Activated CD4-positive, alpha-beta T cell treated with anti-CD3 and anti-CD28 coated beads, Interleukin-2, Interleukin-4, amounts not matched to agents 100 ng/mL and 50 ng/mL, durations not matched to agents 16 hours and 8 hours (primary cell): ENCODE measurements around the gene MAFB.

Experiments used
- DNase-seq: peaks from one replicate; pipeline ENCODE4 v3.0.0-alpha.2; 2020; ENCODE audit warnings: low spot score

Gene MAFB

DNA sequence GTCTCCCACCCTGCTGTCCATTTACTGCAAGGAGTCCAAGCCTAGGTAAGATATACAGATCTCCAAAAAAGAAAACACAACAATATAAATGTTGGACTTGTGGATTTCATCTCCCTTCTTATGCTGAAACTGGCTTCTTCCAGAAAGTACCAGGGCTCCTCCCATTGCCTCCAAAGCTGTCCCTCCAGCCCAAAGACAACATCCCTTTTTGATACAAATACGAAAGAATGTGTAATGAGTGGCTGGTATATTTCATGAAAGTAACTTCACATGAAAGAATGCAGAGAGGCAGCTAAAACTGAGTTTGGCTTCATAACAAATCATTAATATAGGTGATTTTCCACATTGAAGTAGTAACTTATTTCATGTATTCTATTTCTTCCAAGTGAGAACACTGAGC, 7.9 kb downstream of the MAFB start:
- no peak for DNase-seq

DNA sequence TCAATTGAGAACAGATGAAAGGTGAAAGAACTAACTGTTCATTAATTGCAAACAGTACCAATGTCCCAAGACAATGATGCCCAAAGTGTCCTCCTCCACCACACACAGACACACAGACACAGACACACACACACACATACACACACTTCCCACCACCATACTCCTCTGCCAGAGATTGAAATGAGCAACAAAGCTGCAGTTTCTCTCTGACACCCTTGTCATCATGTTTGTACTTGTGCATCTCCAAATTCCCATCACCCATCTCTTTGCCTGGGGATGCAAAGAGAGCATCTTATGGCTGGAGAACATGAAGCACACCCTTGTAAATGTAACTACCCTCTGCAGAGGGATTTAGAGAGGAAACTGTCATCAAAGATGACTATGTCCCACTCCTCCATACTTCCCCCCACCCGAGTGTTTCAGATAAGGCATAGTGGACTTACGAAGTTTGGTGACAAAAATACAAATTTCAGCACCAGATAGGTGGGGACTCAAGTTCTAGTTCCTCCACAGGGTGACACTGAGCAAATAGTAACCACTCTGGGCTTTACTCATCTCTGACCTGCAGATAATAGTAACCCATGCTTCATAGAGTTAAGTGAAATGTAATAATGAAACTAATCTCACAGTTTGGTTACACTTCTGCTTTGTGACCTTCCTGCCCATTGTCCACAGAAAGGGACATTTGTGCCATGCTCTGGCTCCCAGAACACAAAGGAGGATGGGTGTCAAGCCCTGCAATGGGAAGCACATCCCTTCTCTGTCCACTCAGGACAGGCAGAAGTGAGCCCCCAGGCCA, 8.7 kb downstream of the MAFB start:
- no peak for DNase-seq

- no peak for DNase-seq
These were observed 9.9 kb downstream of the MAFB start for GRCh38 chr20:40679184-40679583.

DNA sequence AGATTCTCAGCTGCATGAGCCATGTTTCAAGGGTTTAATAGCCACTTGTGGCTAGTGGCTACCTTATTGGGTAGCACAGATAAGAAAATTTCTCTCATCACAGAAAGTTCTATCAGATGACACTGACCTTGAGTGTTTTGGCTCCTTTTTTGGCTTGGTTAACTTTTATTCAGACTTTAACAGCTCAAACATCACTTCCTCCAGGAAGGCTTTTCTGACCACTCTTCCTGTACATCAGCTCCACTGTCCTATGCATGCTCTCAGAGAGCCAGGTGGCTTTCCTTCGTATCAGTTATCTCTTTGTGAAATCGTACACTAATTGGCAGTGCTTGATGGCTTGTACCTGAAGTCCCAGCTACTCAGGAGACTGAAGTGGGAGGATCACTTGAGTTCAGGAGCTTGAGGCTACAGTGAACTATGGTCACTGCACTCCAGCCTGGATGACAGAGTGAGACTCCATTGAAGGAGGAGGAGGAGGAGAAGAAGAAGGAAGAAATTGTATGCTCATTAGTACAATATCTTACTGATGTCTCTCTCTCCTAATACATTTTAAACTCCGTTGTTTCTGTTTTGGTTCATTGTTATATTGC, 10.7 kb downstream of the MAFB start:
- no peak for DNase-seq

DNA sequence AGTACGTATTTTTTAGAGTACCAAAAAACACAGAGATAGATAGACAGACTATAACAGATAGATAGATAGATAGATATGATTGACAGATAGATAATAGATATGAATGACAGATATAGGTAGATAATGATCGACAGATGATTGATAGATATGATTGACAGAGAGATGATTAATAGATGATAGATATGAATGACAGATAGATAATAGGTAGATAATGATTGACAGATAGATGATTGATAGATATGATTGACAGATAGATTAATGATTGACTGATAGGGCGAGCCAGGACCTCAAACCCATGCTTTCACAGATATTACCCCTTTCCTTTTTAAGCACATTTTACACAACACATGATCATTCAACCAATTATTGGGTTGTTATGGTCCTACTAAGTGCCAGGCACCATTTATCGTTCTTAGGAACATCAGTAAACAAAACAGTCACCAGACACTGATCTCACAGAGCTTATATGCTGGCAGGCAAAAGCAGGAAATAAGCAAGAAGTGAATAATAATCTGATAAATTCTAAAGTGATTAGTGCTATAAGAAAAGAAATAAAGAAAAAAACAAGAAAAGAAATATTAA, 11.6 kb downstream of the MAFB start:
- no peak for DNase-seq

DNA sequence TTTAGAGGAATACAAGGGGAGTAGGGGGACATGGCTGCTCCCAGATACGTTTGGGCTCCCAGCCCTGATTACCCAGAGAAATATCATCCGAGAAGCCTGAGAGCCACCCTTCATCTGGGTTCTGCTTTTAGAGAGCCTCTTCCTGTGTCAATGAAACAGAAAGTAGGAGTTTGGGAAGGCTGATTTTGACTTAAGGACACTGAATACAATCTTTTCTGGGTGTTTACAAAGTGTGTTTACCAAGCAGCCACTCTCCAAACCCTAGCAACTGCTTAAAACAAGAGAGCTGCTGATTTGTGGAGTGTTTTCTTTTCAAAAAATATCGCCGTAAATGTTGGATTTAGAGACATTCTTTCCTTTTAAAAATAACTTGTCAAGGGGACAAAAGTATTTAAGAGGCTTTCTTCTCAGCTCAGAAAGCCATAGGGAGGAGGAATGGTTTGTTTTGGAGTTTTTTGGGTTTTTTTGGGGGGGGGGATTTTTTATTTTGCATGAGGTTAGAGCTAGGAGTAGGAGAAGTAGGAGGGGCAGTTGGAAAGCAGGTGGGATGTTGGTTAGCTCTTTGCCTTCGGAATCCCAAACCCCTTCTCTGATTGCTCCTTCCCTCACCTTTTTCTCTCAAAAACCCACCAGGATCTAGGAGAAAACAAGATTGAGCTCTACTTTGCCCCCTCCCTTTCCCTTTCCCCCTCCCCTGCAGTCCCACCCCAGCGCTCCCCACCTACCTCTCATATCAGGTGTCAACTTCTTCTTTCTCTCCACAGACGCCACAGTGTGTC, 12.4 kb downstream of the MAFB start:
- DNase-seq: no peak

GRCh38 chr20:40675599-40676221, 13.3 kb downstream of the MAFB start:
- DNase-seq: no peak

- no peak for DNase-seq
These were observed 15.6 kb downstream of the MAFB start for GRCh38 chr20:40673442-40673841.

- DNase-seq: no peak
These were observed 16.9 kb downstream of the MAFB start for GRCh38 chr20:40672095-40672494.

GRCh38 chr20:40670253-40670652, 18.8 kb downstream of the MAFB start:
- no peak for DNase-seq

DNA sequence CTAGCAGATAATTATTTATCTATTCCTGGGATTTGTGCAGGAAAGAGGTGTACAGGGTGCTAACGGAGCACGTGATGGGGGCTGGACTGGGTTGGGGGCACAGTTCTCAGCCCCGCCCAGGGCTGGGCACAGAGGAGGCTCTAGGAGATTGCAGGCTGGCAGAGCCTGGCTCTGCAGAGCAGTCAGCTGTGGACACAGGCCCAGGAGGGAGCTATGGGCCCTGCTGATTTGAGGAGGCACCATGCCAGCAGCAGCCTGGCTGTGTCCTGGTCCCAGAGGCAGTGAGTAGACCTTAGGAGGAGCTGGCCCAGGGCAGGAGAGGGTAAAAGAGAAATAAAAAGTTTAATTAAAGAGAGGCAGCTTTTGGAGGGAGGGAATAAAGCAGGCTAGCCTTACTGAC, 19.3 kb downstream of the MAFB start:
- no peak for DNase-seq

- DNase-seq: no peak
These were observed 20.4 kb downstream of the MAFB start for GRCh38 chr20:40668449-40669228.

DNA sequence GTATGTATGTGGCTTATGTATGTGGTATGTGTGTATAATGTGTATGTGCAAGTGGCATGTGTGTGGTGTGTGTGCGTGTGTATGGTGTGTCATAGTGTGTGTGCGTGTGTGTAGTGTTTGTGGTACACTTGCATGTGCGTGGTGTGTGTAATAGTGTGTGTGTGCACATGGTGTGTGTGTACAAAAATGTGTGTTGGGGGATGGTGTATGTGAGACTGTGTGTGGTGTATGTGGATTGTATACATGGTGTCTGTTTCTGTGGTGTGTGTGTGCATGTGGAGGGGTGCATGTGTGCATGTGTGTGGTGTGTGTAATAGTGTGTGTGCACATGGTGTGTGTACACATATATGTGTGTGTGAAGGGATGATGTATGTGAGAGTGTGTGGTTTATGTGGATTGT, 21.5 kb downstream of the MAFB start:
- no peak for DNase-seq

DNA sequence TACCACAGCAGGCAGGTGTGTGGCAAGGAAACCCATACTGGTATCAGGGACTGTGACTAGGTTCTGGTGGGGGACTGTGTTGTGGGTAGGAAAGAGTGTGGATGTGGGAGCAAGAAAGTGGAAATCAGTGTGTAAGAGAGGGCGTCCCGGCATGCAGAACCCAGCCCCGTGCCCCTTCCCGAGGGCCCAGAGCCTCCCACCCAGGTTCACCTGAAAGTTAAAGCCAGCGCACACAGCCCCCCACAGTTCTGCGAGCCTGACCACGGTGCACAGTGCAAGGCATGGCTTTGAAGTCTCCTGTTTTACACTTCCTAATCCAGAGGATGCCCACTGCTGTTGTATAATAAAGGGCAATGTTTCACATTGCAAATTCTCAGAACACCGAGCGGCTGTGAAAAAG, 22.7 kb downstream of the MAFB start:
- DNase-seq: no peak

DNA sequence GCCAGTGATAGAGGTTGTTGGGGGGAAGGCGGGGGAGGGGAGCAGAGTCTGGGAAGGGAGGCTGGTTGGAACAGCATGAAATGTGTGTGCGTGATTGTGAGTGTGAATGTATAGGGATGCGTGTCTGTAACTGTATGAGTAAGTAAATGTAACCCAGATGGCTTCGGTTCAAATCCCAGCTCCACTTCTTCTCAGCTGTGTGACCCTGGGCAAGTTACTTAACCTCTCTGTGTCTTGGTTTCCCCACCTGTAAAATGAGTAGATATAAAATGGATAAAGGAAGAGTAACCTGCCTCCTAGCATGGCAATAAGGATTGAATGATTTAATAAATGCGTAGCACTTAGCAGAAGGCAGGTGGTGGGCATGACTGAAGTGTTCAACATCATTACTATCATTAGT, 24.1 kb downstream of the MAFB start:
- no peak for DNase-seq

DNA sequence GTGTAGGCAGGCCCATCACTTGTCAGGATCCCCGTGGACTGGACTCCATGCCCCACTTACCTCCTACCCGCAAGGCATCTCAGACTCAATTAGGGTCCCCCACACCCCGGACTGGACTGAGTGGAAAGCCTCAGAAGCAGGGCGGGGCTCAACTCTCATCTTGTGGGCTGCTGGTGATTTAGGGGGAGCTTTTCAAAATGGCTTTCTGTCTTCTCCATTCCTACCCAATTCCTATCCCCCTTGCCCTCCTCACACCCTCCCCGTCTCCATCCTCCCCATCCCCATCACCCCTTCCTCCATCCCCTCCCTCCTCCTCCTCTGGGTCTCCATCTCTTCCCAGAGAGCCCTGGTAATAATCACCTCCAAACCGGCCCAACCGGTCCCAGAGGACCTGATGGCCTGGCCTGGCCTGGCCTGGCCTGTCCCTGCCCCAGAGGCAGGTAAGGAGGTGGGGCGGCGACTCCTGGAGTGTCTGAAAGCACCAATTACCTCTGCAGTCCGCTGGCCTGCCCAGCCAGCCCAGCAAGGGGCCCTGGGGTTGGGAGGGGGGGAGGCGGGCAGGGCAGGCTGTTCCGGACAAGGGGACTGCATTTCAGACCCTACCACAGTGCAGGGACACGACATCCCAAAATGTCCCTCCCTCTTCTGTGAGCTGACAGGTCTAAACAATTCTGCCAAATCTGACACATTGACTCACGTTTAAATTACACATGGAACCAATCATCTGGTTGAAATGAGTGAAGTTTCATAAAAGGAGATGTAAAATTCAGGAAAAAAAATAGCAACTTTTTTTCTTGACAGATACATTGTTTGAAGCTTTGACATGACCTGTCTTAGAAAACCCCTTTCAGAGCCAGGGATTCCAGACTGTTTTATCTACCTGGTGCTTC, 24.8 kb downstream of the MAFB start:
- no peak for DNase-seq

GRCh38 chr20:40663304-40663790, 25.7 kb downstream of the MAFB start:
- DNase-seq: no peak

GRCh38 chr20:40659567-40659966, 29.5 kb downstream of the MAFB start:
- DNase-seq: no peak

DNA sequence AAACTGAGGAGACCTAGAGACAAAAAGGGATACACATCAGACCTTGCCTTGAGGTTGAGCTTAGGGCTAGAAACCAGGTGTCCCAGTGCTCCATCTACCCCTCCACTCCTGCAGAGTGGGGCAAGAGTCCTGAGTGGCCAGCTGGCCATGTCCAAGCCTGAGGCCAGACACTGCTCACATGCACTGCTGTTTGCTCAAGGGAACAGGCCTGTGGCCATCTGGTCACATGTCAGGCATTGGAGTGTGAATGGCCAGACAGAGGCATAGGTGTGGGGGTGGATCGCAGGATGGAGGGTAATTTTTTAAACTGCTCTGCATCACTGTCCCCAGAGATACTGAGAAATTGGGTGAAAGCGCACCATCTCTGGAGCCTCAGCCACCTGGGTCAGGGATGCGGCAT, 30.5 kb downstream of the MAFB start:
- no peak for DNase-seq

- DNase-seq: no peak
These were observed 31.5 kb downstream of the MAFB start for GRCh38 chr20:40657526-40657925.
